SU-DHL-6 (cell line): Measurements from ENCODE around the gene SAMD1.

ENCODE experiments used
- H2AFZ ChIP-seq: fragments of 200-600 bp; sonication (generic); 2 replicates; pipeline ENCODE4 v1.6.1; 2014; ENCODE audit warnings: low read depth, mild to moderate bottlenecking, moderate library complexity, mixed read lengths, antibody characterized with exemption, low read length; ENCODE audit not compliant: severe bottlenecking
- H3F3A ChIP-seq: fragments of 200-600 bp; shearing (Covaris generic); 2 replicates; pipeline ENCODE4 v1.6.0; 2016; ENCODE audit warnings: antibody characterized with exemption, mild to moderate bottlenecking; ENCODE audit not compliant: insufficient read depth
- H3K27ac ChIP-seq: fragments of 200-600 bp; sonication (generic); 2 replicates; pipeline ENCODE4 v1.5.1; 2016; ENCODE audit warnings: low read depth, mild to moderate bottlenecking, low read length, moderate library complexity, mixed read lengths
- H3K27me3 ChIP-seq: fragments of 200-600 bp; sonication (generic), shearing (Covaris generic); 2 replicates; pipeline ENCODE4 v1.6.0; 2014; ENCODE audit warnings: mild to moderate bottlenecking, low read length
- H3K36me3 ChIP-seq: fragments of 200-600 bp; sonication (generic); 2 replicates; pipeline ENCODE4 v1.6.1; 2014; ENCODE audit warnings: mild to moderate bottlenecking, low read length, mixed read lengths
- H3K4me2 ChIP-seq: fragments of 300-600, 200-600 bp; shearing (Covaris generic), sonication (generic); 2 replicates; pipeline ENCODE4 v1.6.0; 2014; ENCODE audit warnings: low read length, low read depth, mild to moderate bottlenecking; ENCODE audit not compliant: poor library complexity, severe bottlenecking
- H3K4me3 ChIP-seq: fragments of 200-600 bp; sonication (generic); 2 replicates; pipeline ENCODE4 v1.5.1; 2014; ENCODE audit warnings: antibody characterized with exemption, low read length, mild to moderate bottlenecking, mixed read lengths; ENCODE audit not compliant: insufficient read depth, poor library complexity, severe bottlenecking
- H3K79me2 ChIP-seq: fragments of 200-600 bp; sonication (generic); 2 replicates; pipeline ENCODE4 v1.6.1; 2014; ENCODE audit warnings: mild to moderate bottlenecking, low read length, moderate library complexity; ENCODE audit not compliant: insufficient read depth
- H3K9ac ChIP-seq: fragments of 200-600 bp; sonication (generic); 2 replicates; pipeline ENCODE4 v1.7.0; 2014; ENCODE audit warnings: mild to moderate bottlenecking, low read length
- H3K9me2 ChIP-seq: fragments of 200-600 bp; sonication (generic); replicated peaks from 2 replicates; pipeline ENCODE4 v1.6.1; 2014; ENCODE audit warnings: low read length; ENCODE audit not compliant: insufficient read depth
- H3K9me3 ChIP-seq: fragments of 200-600 bp; sonication (generic); 2 replicates; pipeline ENCODE4 v1.6.1; 2014; ENCODE audit warnings: low read length, mixed read lengths; ENCODE audit not compliant: insufficient read depth
- H4K20me1 ChIP-seq: fragments of 200-600 bp; sonication (generic); 2 replicates; pipeline ENCODE4 v1.6.1; 2014; ENCODE audit warnings: low read depth, mild to moderate bottlenecking, antibody characterized with exemption, low read length, moderate library complexity, mixed read lengths
- EZH2phosphoT487 ChIP-seq: fragments of 200-600 bp; sonication (generic), shearing (Covaris generic); conservative IDR thresholded peaks from 2 replicates; pipeline ENCODE4 v1.6.1; 2018; ENCODE audit warnings: mild to moderate bottlenecking, antibody characterized with exemption, low read length, moderate library complexity, mixed read lengths
- TF ChIP-seq, protein P1 (sequence below): fragments of 200-600 bp; sonication (generic); IDR thresholded peaks from one replicate; pipeline ENCODE4 v1.5.1; 2017; ENCODE audit warnings: antibody characterized with exemption, mild to moderate bottlenecking, low read length, moderate library complexity; ENCODE audit not compliant: insufficient read depth, poor library complexity, severe bottlenecking

SAMD1 gene

GRCh38 chr19:14094854-14095253, 4.3 kb upstream of the SAMD1 start:
- Histone ChIP-seq H3K9ac (no peak overlapping the region), H3K9me2 (no peaks in the 10 kb centered on the region), H2AFZ (no peak overlapping the region), H3K27ac (no peak overlapping the region), H3K79me2 (no peaks in the 10 kb centered on the region), H4K20me1 (no peaks in the 10 kb centered on the region), H3K9me3 (no peaks in the 10 kb centered on the region), H3K27me3 (no peaks in the 10 kb centered on the region), H3K4me2 (no peak overlapping the region), H3K36me3 (no peaks in the 10 kb centered on the region), H3K4me3 (no peak overlapping the region), H3F3A (peaks cover 8% of the 10 kb centered on the region; the same call in 1 of the 2 replicates)
- no peak for TF ChIP-seq EZH2phosphoT487
- TF ChIP-seq, protein P1, sequence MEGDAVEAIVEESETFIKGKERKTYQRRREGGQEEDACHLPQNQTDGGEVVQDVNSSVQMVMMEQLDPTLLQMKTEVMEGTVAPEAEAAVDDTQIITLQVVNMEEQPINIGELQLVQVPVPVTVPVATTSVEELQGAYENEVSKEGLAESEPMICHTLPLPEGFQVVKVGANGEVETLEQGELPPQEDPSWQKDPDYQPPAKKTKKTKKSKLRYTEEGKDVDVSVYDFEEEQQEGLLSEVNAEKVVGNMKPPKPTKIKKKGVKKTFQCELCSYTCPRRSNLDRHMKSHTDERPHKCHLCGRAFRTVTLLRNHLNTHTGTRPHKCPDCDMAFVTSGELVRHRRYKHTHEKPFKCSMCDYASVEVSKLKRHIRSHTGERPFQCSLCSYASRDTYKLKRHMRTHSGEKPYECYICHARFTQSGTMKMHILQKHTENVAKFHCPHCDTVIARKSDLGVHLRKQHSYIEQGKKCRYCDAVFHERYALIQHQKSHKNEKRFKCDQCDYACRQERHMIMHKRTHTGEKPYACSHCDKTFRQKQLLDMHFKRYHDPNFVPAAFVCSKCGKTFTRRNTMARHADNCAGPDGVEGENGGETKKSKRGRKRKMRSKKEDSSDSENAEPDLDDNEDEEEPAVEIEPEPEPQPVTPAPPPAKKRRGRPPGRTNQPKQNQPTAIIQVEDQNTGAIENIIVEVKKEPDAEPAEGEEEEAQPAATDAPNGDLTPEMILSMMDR, result no peak

GRCh38 chr19:14093117-14093823, 2.7 kb upstream of the SAMD1 start:
- H3K79me2 ChIP-seq, result peaks cover 6% of the 10 kb centered on the region
- no peak overlapping the region for H3K4me2 ChIP-seq
- H3K36me3 ChIP-seq, result no peaks in the 10 kb centered on the region; the same call in 1 of the 2 replicates
- no peaks in the 10 kb centered on the region for H4K20me1 ChIP-seq
- no peaks in the 10 kb centered on the region for H3K9me2 ChIP-seq
- TF ChIP-seq, protein P1, result no peak
- no peak for TF ChIP-seq EZH2phosphoT487
- H3K27ac ChIP-seq, result no peak overlapping the region
- H3K4me3 ChIP-seq, result no peak overlapping the region
- no peak overlapping the region for H2AFZ ChIP-seq
- H3F3A ChIP-seq, result peaks cover 14% of the 10 kb centered on the region; the same call in 1 of the 2 replicates
- no peak overlapping the region for H3K9ac ChIP-seq
- no peaks in the 10 kb centered on the region for H3K27me3 ChIP-seq
- no peaks in the 10 kb centered on the region for H3K9me3 ChIP-seq

DNA sequence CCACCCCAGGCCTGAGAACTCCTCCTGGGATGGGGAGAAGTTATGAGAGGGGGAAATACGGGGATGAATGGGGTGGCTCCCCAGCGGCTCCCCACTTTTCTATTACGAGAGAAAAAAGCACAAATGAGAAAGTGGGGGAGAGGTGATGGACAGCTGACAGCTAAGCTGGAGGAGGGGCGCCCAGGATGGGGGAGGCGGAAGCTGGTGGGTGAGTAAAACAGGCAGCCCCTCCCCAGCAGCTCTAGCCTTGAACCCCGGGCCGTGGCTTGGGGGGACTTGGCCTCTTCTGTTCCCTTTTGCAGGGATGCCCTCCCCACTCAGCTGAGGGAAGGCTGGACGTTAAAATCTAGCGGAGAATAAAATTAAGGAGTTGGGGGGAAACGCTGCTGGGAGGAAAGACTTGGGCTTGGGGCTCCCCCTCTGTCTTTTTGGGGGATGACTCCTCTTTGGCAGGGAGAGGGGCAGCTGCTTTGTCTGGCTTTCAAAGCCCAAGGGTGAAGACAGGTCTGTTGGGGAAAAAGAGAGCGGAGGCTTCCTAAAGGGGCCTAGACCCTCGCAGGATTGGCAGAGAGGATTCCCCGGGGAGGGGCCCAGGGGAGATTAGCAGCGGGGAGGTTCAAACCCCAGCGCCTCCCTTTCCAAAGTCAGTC, 1.4 kb upstream of the SAMD1 start:
- H3K79me2 ChIP-seq, result peaks cover 6% of the 10 kb centered on the region
- H3F3A ChIP-seq, result peaks cover 19% of the 10 kb centered on the region
- TF ChIP-seq, protein P1, result no peak
- TF ChIP-seq EZH2phosphoT487, result no peak
- peak overlapping the region; percentile 97 for H3K9ac ChIP-seq
- H3K27ac ChIP-seq, result peak overlapping the region; percentile 87
- H4K20me1 ChIP-seq, result no peaks in the 10 kb centered on the region
- H2AFZ ChIP-seq, result peak overlapping the region; percentile 91
- H3K9me3 ChIP-seq, result no peaks in the 10 kb centered on the region
- H3K4me2 ChIP-seq, result peak overlapping the region; percentile 99
- no peaks in the 10 kb centered on the region for H3K9me2 ChIP-seq
- peak overlapping the region; percentile 99 for H3K4me3 ChIP-seq
- H3K27me3 ChIP-seq, result no peaks in the 10 kb centered on the region
- H3K36me3 ChIP-seq, result peaks cover 3% of the 10 kb centered on the region; the same call in 1 of the 2 replicates
